Right lobe of liver (tissue), 6 donors: ENCODE results near the gene VDAC1. TPM values are rescaled to one million over a fixed set of nuclear protein-coding genes. Genes with fewer than 3 reads are reported as not detected.

ENCODE experiments used
- ATAC-seq, 4 donors: fragments of 200-7000 bp; cut with Tn5 transposase; one replicate each; pipeline ENCODE4 v1.9.1; 2020; ENCODE audit warnings: mild to moderate bottlenecking in 4 of 4, moderate library complexity in 4 of 4
- DNase-seq, 3 donors: peaks; one replicate each; pipeline ENCODE4 v3.0.0-alpha.2; 2020
- H3K27ac ChIP-seq, 3 donors: fragments of 200-600 bp; one replicate each; pipeline ENCODE4 v1.8.0; 2022
- H3K27me3 ChIP-seq, 2 donors: fragments of 200-600 bp; one replicate each; pipeline ENCODE4 v1.8.0; 2022
- H3K36me3 ChIP-seq, 4 donors: fragments of 200-600 bp; sonication (generic) in 1 of 4; one replicate each; pipeline versions ENCODE4 v1.5.1 to v1.8.0; 2017 to 2022; ENCODE audit warnings: control low read depth in 1 of 4
- H3K4me1 ChIP-seq, 4 donors: fragments of 200-600 bp; sonication (generic) in 1 of 4; one replicate each; pipeline versions ENCODE4 v1.5.1 to v1.8.0; 2017 to 2022; ENCODE audit warnings: control low read depth in 1 of 4
- H3K4me3 ChIP-seq, 3 donors: fragments of 200-600 bp; one replicate each; pipeline ENCODE4 v1.8.0; 2022
- H3K9me3 ChIP-seq, 4 donors: fragments of 200-600 bp; sonication (generic) in 1 of 4; one replicate each; pipeline versions ENCODE4 v1.5.1 to v1.8.0; 2017 to 2022; ENCODE audit warnings: control low read depth in 1 of 4
- CTCF ChIP-seq, 4 donors: fragments of 200-600 bp in 3 of 4; fragments of 450-650 bp in 1 of 4; IDR thresholded peaks; one replicate each; pipeline versions ENCODE4 v1.5.1 to v1.8.0; 2016 to 2022; ENCODE audit warnings: antibody characterized with exemption in 4 of 4, mild to moderate bottlenecking in 2 of 4
- POLR2A ChIP-seq: fragments of 450-650 bp; IDR thresholded peaks from one replicate; pipeline ENCODE4 v1.6.1; 2017; ENCODE audit warnings: antibody characterized with exemption, mild to moderate bottlenecking
- WGBS: methylation state at CpG from one replicate; pipeline ENCODE4 v1.1.6; 2018; ENCODE audit warnings: low coverage, low lambda C conversion rate; ENCODE audit not compliant: insufficient coverage; ENCODE audit errors: missing lambda C conversion rate; 5-methylcytosine and 5-hydroxymethylcytosine counted together
- intact Hi-C, 2 donors: fragments of 100-400 bp; cut with DNase I; formaldehyde crosslinking; loops; one replicate each; pipeline versions ENCODE4 v1.11.2 to v1.14.1; 2022
- total RNA-seq, 6 experiments: library from RNA; depleted of rRNA in 2 of 6; stranded (reverse); fragments of >200 nt in 2 of 6; fragmentation: NEBNext Ultra II Directional in 3 of 6; extraction: Animal tissue kit (Norgen Biotek cat#: 25700) in 3 of 6; gene quantifications; one replicate each; pipeline versions ENCODE4 v1.1.0 to v1.2.4, GENCODE V29; 2016 to 2023
- donor health status: DM: no; HTN: yes; CAD: no.
- donor health status: DM: no; HTN: no; CAD: no.
- donor health status: DM: no; HTN: no; CAD: no.
- donor health status: DM: no; HTN: yes; CAD: no.
- donor health status: DM: no; HTN: yes; CAD: no.

Gene VDAC1
- total RNA-seq, 6 experiments from 2014 or later, result 101 to 209 (median 128) TPM

- no peaks in the 10 kb centered on the region for H3K4me1 ChIP-seq
- no peak overlapping the region for H3K4me3 ChIP-seq
- no peak overlapping the region for H3K27ac ChIP-seq
- intact Hi-C loops, result no loop called here
- ATAC-seq (no peak), DNase-seq (no peak)
- 77% methylated on average over 4 of the region's 5 CpGs for WGBS
- no peaks in the 10 kb centered on the region for H3K27me3 ChIP-seq
- H3K9me3 ChIP-seq, result no peaks in the 10 kb centered on the region
- H3K36me3 ChIP-seq, result no peaks in the 10 kb centered on the region
- TF ChIP-seq CTCF (IDR thresholded peaks at IDR 0.05), result no peak
- no peak for TF ChIP-seq POLR2A
Measured at GRCh38 chr5:133934822-133935666, 69.7 kb downstream of the VDAC1 start.

GRCh38 chr5:133934311-133934710 is 70.5 kb downstream of the VDAC1 start:
- Histone ChIP-seq H3K36me3 (no peaks in the 10 kb centered on the region), H3K4me1 (no peaks in the 10 kb centered on the region), H3K4me3 (no peak overlapping the region), H3K27me3 (no peaks in the 10 kb centered on the region), H3K27ac (no peak overlapping the region), H3K9me3 (no peaks in the 10 kb centered on the region)
- WGBS, result 86% methylated on average over 1 of the region's 5 CpGs
- intact Hi-C loops, result no loop called here
- no peak for TF ChIP-seq POLR2A
- TF ChIP-seq CTCF (IDR thresholded peaks at IDR 0.05), result no peak
- no peak for DNase-seq
- no peak for ATAC-seq

GRCh38 chr5:133933670-133934295 is 71.0 kb downstream of the VDAC1 start:
- DNase-seq, result no peak
- 82% methylated on average over 4 of the region's 12 CpGs for WGBS
- Histone ChIP-seq H3K27ac (no peak overlapping the region), H3K9me3 (no peaks in the 10 kb centered on the region), H3K4me1 (no peaks in the 10 kb centered on the region), H3K27me3 (no peaks in the 10 kb centered on the region), H3K4me3 (no peak overlapping the region), H3K36me3 (no peaks in the 10 kb centered on the region)
- TF ChIP-seq CTCF (IDR thresholded peaks at IDR 0.05) (no peak), POLR2A (no peak)
- ATAC-seq, result no peak
- intact Hi-C loops, result no loop called here

GRCh38 chr5:133933169-133933509 is 71.6 kb downstream of the VDAC1 start:
- Histone ChIP-seq H3K27me3 (no peaks in the 10 kb centered on the region), H3K4me3 (no peak overlapping the region), H3K36me3 (no peaks in the 10 kb centered on the region), H3K9me3 (no peaks in the 10 kb centered on the region), H3K27ac (no peak overlapping the region), H3K4me1 (no peaks in the 10 kb centered on the region)
- TF ChIP-seq POLR2A (no peak), CTCF (IDR thresholded peaks at IDR 0.05) (no peak)
- DNase-seq, result no peak
- ATAC-seq, result no peak
- WGBS, result 56% methylated on average over 3 of the region's 3 CpGs
- intact Hi-C loops, result no loop called here
